ENCODE data around the gene CERK. TPM values are rescaled to one million over a fixed set of nuclear protein-coding genes. Genes with fewer than 3 reads are reported as not detected.
A peak's percentile ranks its signal among the peaks of the same experiment; 100 is the strongest.

Gene CERK
- total RNA-seq, 4 donors from 2014 or later = 19.2 to 46.2 (median 36.6) TPM

DNA sequence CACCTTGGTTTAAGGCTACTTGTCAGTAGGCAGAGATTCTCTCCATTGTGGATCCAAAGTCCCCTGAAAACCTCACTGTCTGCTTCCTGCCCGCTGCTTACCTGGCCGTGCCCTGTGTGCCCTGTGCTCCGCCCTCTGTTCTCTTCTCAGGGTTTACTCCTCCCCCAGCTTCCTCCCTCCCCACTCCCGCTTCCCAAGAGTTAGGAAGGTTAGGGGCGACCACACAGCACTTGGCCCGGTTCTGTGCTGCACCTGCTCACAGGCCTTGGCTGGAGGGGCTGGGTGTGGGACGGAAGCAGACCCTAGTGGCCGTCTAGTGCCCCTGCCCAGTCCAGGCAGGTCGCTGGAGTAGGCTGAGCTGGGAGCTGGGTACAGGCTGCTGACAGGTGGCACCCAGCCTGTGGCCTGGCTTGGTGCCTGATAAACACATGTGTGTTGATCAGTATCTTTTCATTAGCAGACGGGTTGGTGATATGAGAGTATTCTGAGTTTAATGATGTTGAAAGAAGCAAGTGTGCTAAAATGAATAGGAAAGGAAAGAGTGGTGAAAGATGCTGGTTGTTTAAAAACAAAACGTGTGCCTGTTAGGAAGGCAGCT, 77.3 kb downstream of the CERK start:
- no peaks in the 10 kb centered on the region for H3K9me3 ChIP-seq
- WGBS = 36% methylated on average over 11 of the region's 11 CpGs
- no peaks in the 10 kb centered on the region for H3K27me3 ChIP-seq
- no peak for DNase-seq (ENCODE audit: low spot score in 2 of 2)
- TF ChIP-seq POLR2A (IDR thresholded peaks at IDR 0.05) (no peak), EP300 (IDR thresholded peaks at IDR 0.05) (no peak), POLR2AphosphoS5 (IDR thresholded peaks at IDR 0.05) (no peak)
- TF ChIP-seq, protein P1, sequence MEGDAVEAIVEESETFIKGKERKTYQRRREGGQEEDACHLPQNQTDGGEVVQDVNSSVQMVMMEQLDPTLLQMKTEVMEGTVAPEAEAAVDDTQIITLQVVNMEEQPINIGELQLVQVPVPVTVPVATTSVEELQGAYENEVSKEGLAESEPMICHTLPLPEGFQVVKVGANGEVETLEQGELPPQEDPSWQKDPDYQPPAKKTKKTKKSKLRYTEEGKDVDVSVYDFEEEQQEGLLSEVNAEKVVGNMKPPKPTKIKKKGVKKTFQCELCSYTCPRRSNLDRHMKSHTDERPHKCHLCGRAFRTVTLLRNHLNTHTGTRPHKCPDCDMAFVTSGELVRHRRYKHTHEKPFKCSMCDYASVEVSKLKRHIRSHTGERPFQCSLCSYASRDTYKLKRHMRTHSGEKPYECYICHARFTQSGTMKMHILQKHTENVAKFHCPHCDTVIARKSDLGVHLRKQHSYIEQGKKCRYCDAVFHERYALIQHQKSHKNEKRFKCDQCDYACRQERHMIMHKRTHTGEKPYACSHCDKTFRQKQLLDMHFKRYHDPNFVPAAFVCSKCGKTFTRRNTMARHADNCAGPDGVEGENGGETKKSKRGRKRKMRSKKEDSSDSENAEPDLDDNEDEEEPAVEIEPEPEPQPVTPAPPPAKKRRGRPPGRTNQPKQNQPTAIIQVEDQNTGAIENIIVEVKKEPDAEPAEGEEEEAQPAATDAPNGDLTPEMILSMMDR (IDR thresholded peaks at IDR 0.05) = no peak
- H3K4me1 ChIP-seq = peaks cover 29% of the 10 kb centered on the region
- peaks cover 51% of the 10 kb centered on the region for H3K36me3 ChIP-seq
- H3K4me3 ChIP-seq = no peak overlapping the region
- H3K27ac ChIP-seq = peak overlapping the region; percentile 70

DNA sequence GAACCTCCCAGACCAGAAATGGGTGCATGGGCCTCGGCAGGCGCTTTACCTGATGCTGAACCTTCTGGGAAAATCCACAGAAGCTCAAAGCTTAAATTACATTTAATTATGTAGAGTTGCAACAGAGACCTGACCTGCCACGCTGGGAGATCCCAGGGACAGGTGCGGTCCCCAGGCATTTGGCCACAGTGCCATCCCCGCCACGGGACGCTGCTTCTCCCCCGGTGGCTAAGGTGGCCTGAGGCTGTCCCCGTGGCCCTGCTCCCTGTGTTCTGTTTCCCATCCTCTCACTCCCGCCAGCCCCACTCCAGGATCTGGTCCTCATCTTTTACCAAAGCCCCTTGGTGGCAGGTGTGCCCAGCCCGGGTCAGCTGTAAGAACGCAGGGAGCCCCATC, 78.3 kb downstream of the CERK start:
- Histone ChIP-seq H3K27ac (no peak overlapping the region), H3K9me3 (no peaks in the 10 kb centered on the region), H3K36me3 (peaks cover 42% of the 10 kb centered on the region), H3K4me1 (peaks cover 36% of the 10 kb centered on the region), H3K4me3 (no peak overlapping the region), H3K27me3 (no peaks in the 10 kb centered on the region)
- no peak for DNase-seq (ENCODE audit: low spot score in 2 of 2)
- 73% methylated on average over 10 of the region's 12 CpGs for WGBS
- no peak for TF ChIP-seq EP300 (IDR thresholded peaks at IDR 0.05)
- TF ChIP-seq POLR2A (IDR thresholded peaks at IDR 0.05) = no peak
- no peak for TF ChIP-seq POLR2AphosphoS5 (IDR thresholded peaks at IDR 0.05)
- TF ChIP-seq, protein P1 (IDR thresholded peaks at IDR 0.05) = no peak

DNA sequence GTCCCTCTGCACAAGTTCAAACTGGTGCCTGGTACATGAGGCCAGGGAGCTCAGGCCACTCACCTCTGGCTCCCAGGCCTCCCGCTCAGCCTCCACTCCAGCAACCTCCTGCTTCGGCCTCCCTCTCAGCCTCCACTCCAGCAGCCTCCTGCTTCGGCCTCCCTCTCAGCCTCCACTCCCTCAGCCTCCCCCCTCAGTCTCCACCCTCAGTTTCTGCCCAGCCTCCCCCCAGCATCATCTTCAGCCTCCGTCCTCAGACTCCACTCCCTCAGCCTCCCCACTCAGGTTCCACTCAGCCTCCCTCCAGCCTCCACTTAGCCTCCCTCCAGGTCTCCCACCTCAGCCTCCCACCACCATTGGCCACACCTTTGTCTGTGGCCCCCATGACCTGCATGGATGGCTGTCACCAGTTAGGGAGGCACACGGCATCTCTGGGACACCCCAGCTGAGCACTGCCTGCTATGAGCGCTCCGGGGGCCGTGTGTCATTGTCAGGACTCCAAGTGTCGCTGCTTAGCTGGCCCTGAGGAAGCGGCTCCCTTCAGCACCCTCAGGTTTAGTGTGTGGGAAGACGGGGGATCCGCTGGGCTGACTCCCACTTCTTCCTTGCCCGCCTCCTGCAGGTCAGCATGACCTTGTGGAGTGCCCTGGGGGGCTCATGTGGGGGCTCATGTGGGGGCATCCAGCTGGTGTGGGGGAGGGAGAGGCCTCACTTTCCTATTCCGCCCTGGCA, 78.8 kb downstream of the CERK start:
- 94% methylated on average over 7 of the region's 14 CpGs for WGBS
- Histone ChIP-seq H3K36me3 (peaks cover 36% of the 10 kb centered on the region), H3K27me3 (no peaks in the 10 kb centered on the region), H3K4me1 (peaks cover 36% of the 10 kb centered on the region), H3K27ac (no peak overlapping the region), H3K4me3 (no peak overlapping the region), H3K9me3 (no peaks in the 10 kb centered on the region)
- no peak for DNase-seq (ENCODE audit: low spot score in 2 of 2)
- TF ChIP-seq POLR2AphosphoS5 (IDR thresholded peaks at IDR 0.05) = no peak
- no peak for TF ChIP-seq POLR2A (IDR thresholded peaks at IDR 0.05)
- TF ChIP-seq, protein P1 (IDR thresholded peaks at IDR 0.05) = no peak
- no peak for TF ChIP-seq EP300 (IDR thresholded peaks at IDR 0.05)

DNA sequence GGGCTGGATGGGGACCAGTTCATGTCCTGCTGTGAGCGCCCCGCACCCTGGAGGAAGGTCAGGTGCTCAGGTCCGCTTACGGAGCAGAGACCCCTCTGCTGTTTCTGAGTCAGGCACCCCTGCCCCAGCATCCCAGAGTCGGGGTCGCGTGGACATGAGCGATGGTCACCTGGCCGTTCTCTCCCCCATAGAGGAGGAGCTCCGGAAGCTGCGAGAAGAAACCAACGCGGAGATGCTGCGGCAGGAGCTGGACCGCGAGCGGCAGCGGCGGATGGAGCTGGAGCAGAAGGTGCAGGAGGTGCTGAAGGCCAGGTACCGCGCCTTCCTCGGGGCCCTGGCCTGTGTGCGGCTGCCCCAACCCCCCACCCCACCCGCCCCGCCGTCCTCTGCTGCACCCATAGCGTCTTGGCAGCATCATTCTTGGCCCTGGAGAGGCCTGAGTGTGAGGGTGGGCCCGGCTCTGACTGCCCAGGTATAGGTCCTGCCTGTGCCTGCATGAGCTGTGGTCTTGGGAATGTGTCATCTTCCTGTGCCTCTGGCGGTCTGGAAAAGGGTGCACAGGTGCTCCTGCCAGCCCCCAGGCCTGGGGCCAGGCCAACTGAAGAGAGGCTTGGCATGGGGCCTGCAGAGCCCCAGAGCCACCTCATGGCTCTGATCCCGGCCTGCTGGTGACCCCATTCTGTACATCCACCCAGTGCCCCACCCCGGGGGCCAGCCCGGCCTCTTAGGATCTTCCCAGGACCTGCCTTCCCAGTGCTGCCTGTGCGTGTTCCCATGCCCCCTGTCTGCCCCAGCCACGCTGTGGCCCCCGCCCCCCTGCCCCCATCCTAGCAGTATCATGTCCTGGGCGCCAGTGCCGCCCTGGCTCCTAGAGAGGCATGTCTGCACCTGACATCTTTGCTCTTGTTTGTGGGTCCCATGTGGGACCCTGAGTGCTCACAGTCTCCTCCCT, 79.8 kb downstream of the CERK start:
- no peak overlapping the region for H3K4me3 ChIP-seq

More for the DNA sequence above, 79.8 kb downstream of the CERK start:
- no peak for DNase-seq (ENCODE audit: low spot score in 2 of 2)
- no peak overlapping the region for H3K27ac ChIP-seq
- H3K4me1 ChIP-seq = peaks cover 43% of the 10 kb centered on the region
- 92% methylated on average over 5 of the region's 37 CpGs for WGBS
- H3K36me3 ChIP-seq = peaks cover 26% of the 10 kb centered on the region
- TF ChIP-seq, protein P1 (IDR thresholded peaks at IDR 0.05) = no peak
- TF ChIP-seq POLR2AphosphoS5 (IDR thresholded peaks at IDR 0.05) (no peak), EP300 (IDR thresholded peaks at IDR 0.05) (no peak), POLR2A (IDR thresholded peaks at IDR 0.05) (no peak)
- H3K27me3 ChIP-seq = no peaks in the 10 kb centered on the region
- no peaks in the 10 kb centered on the region for H3K9me3 ChIP-seq

All from suprapubic skin (tissue), 4 donors.